COR-L47 (cell line): Measurements from ENCODE around the gene E2F4.

Experiments
- DNase-seq: peaks from one replicate; lab custom pipeline; 2025; lab: John Stamatoyannopoulos, UW

Gene E2F4

DNA sequence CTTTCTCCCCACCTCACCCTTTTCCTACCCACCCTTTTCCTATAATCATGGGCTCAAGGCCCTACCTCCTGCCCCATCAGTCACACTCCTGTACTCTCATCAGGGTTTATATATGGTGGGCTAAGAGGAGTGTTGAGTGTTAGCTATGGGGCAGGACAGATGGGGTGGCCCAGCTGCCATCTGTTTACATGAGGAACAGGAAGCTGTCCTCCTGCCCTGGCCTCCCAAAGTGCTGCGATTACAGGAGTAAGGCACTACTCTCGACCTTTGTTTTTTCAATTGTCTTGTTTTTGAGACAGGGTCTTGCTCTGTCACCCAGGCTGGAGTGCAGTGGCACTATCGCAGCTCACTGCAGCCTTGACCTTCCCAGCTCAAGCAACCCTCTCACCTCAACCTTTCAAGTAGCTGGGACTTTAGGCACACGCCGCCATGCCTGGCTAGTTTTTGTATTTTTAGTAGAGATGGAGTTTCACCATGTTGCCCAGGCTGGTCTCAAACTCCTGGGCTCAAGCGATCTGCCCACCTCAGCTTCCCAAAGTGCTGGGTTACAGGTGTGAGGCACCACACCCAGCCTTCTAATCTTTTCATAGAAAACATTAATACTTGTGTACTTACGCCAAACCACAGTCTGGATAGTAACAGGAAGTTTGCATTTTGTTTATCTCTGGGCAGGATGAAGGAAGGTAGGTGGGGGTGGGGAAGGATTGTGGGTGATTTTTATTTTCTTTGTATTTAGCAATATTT lies 33.9 kb upstream of the E2F4 start:
- DNase-seq = no peak

- no peak for DNase-seq
These were observed 33.0 kb upstream of the E2F4 start for GRCh38 chr16:67158637-67159600.

GRCh38 chr16:67161595-67162058 lies 30.3 kb upstream of the E2F4 start:
- DNase-seq = no peak

DNA sequence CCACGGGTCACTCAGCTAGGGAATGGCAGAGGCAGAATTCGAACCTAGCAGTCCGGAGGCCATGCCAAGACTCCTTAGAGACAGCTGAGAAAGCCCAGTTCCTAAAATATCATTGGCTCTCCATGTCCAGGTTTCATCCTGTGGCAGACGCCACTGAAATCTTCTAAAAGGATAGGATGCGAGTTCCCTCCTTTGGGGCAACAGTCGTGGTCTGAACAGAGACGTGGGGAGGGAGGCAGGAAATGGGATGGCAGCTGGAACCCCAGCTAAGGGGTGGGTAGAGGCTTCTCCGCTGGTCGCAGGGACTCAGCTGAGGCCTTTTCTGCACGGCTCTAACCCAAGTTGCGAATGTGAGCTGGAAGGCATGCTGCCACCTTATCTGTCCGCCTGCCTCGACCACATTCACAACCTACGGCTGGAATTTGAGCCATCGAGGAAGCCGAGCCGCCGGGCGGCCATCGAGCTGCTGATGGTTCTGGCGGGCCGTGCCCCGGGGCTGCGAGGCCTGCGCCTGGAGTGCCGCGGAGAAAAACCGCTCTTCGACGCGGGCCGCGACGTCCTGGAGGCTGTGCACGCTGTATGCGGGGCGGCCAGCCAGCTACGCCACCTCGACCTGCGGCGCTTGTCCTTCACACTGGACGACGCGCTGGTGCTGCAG lies 29.3 kb upstream of the E2F4 start:
- DNase-seq = no peak

DNA sequence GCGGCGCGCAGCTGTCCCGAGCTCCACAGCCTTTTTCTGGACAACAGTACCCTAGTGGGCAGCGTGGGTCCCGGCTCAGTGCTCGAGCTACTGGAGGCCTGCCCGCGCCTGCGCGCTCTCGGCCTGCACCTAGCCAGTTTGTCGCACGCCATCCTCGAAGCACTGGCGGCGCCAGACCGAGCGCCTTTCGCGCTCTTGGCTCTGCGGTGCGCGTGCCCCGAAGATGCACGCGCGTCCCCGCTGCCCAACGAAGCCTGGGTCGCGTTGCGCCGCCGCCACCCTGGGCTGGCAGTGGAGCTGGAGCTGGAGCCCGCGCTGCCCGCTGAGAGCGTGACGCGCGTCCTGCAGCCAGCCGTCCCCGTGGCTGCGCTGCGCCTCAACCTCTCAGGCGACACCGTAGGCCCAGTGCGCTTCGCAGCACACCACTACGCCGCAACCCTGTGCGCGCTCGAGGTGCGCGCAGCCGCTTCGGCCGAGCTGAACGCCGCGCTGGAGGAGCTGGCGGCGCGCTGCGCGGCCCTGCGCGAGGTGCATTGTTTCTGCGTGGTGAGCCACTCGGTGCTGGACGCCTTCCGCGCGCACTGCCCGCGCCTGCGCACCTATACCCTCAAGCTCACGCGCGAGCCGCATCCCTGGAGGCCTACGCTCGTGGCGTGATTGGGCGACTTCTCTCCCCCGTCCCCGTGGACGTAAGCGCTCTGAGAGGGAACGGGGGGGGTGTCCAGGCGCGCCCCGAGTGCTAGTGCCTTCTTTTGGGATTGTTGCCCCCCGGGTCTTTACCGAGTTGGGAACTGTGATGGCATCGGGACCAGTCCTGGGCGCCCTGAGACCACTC lies 28.6 kb upstream of the E2F4 start:
- DNase-seq = peak; percentile 92

DNA sequence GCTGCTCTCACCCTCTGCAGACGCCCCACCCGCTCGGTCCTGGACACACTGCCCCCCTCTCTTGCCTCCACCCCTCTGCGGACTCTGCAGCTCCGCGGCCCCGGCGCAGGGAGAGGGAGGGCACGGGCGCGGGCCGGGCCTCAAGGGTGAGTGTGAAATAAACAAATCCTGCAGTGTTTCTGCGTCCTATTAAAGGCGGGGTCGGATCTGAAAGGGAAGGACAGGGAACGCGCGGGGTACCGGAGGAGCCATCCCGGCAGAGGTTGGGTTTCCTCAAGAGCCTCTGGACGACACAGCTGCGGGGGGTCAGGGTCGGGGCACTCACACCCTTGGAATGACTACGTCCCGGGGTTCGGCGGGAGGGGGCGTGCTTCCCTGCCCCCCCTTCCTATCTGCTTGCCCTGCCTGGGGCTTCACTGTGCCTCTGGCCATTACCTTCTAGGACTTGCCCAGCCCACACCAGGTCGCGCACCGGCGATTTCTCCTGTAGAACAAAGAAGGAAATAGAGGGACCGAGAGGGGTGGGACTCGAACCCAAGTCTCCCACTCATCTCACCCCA lies 27.9 kb upstream of the E2F4 start:
- peak; percentile 66 for DNase-seq

DNA sequence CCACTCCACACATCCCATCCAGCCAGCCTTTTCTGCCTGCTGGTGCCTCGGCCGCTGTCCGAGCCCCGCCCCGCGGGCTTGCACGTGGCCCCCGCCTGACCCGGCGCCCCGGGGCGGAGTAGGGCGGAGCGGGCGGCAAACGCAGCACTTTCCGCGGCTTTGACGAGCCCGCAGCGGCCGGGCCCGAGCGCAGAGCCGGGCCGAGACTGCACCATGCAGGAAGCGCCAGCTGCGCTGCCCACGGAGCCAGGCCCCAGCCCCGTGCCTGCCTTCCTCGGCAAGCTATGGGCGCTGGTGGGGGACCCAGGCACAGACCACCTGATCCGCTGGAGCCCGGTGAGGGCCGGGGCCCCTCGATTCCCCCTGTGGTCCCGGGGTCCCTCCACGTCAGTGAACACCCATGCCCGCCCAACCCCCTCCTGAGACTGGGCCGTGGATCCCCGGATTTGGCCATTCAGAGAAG lies 27.3 kb upstream of the E2F4 start, which contains the start of gene HSF4:
Gene HSF4 (plus strand): TSS at position 147 of the 463 bp plus-strand sequence. CDS start 67 bp downstream, at position 214.
- DNase-seq = no peak

GRCh38 chr16:67165121-67166078 lies 26.6 kb upstream of the E2F4 start:
- no peak for DNase-seq

DNA sequence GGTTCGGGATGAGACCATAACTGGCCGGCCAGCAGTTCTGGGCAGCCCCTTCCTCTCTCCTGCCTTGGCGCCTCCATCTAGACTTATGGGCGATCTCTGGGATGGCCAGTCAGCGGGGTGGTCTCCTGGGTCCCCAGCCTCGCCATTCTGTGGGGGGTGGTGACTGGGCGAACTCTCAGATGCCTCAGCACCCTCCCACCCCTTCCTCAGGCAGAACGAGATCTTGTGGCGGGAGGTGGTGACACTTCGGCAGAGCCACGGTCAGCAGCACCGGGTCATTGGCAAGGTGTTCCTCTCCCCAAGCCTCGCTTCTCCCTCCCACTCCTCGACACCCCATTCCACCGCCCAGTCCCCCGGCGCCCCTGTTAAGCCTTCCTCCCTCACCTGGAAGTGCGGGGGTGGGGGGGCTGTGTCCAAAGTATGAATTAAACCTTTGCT lies 25.8 kb upstream of the E2F4 start:
- DNase-seq = no peak

GRCh38 chr16:67166598-67167168 lies 25.3 kb upstream of the E2F4 start:
- no peak for DNase-seq

GRCh38 chr16:67167588-67167987 lies 24.4 kb upstream of the E2F4 start:
- DNase-seq = no peak

DNA sequence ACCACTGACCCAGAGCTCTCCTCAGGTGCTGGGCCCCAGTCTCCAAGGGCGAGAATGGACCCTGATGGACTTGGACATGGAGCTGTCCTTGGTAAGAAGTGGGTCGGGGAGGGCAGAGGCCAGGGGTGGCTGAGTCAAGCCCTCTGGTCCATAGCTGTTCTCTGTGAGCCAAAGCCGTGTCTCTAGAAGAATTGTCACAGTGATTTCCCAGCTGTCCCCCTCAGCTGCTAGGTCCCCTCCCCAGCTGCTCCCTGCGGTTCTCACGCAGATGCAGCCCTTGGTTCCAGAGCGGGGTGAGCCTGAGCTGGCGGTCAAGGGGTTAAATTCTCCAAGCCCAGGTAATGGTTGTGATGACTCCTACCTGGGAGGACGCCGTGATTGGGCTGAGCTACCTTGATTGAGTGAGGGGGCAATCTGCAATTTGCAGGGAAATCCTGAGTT lies 22.9 kb upstream of the E2F4 start:
- DNase-seq = no peak

DNA sequence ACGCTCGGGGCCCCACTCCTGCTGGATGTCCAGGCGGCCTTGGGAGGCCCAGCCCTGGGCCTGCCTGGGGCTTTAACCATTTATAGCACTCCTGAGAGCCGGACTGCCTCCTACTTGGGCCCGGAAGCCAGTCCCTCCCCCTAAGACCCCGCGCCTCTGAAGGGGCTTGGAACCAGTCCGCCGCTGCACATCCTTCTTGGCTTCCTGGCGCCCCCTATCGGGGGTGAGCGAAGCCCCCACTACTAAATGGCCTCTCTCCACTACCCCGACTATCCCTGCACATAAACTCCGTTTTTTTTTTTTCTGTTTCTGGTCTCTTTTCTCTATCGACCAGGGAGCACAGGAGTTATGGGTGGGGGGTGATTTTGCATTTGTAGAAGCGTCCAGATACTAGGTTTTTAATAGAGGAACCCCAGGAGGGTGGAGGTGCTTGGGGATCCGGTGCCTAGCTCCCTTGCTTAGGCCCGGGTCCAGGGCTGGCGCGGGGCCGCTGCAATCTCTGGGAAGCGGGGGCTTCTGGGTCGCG lies 22.2 kb upstream of the E2F4 start:
- DNase-seq = no peak

DNA sequence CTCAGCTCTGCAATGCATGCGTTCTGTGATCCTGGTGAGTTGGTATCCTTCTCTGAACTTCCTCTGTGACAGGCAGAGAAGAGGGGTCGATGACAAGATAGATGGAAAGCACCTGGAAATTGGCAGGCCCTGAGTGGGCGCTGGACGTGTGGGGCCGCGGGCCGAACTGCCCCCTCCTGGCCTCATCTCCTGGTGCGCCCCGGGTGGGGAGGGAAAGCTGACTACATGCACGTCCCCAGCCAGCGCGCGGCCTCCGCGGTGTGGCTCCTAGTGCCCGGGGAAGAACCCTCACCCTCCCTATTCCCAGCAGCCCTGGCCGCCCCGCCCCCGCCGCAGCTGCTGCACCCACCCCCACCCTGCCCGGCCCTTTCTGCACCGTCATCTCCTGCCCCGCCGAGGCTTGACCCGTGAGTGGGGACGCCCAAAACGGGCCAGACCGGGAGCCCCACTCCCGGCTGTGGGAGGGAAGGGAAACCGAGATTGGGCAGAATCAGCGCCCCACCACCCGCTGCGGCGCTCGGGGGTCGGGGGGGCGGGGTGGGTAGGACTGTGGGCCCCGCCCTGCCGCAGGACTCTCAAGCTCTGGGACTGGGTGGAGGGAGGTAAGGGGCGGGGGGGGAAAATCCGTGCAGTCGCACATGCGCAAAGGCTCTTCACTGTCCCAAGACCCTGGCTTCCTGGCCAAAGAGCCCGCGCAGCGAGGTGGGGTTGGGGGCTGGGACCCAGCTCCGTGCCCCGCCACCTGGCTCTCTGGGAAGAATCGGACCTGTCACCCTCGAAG lies 21.6 kb upstream of the E2F4 start, which contains the start of gene NOL3:
Gene NOL3 (plus strand): TSS at position 371 of the 781 bp plus-strand sequence.
- DNase-seq = peak; percentile 65

GRCh38 chr16:67170949-67171649 lies 20.9 kb upstream of the E2F4 start:
- no peak for DNase-seq

DNA sequence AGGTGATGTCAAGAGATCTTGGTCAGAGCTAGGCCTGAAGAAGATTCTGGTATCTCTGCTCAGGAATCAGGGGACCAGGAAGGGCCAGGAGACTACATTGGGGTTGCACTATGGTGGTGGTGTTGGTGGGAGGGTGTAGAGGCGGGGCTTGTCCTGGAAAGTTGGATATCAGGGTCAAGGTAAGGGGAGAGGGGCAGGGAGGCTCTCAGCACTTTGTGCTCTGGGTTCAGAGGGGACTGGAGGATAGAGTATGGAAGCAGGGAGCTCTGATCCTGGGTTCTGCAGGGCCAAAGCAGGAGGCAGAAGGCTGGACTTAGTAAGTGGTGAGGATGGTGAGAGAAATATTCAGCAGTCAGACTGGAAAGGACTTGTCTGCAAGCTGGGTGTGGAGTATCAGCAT lies 18.6 kb upstream of the E2F4 start:
- no peak for DNase-seq
